ENCODE measurements around the gene ZNRD2.

The ZNRD2 gene

GRCh38 chr11:65545853-65546216, 24.4 kb upstream of the ZNRD2 start:
- TF ChIP-seq, protein P1, sequence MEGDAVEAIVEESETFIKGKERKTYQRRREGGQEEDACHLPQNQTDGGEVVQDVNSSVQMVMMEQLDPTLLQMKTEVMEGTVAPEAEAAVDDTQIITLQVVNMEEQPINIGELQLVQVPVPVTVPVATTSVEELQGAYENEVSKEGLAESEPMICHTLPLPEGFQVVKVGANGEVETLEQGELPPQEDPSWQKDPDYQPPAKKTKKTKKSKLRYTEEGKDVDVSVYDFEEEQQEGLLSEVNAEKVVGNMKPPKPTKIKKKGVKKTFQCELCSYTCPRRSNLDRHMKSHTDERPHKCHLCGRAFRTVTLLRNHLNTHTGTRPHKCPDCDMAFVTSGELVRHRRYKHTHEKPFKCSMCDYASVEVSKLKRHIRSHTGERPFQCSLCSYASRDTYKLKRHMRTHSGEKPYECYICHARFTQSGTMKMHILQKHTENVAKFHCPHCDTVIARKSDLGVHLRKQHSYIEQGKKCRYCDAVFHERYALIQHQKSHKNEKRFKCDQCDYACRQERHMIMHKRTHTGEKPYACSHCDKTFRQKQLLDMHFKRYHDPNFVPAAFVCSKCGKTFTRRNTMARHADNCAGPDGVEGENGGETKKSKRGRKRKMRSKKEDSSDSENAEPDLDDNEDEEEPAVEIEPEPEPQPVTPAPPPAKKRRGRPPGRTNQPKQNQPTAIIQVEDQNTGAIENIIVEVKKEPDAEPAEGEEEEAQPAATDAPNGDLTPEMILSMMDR (IDR thresholded peaks at IDR 0.05), result no peak

GRCh38 chr11:65546217-65546958, 23.9 kb upstream of the ZNRD2 start:
- TF ChIP-seq, protein P1 (IDR thresholded peaks at IDR 0.05), result no peak

DNA sequence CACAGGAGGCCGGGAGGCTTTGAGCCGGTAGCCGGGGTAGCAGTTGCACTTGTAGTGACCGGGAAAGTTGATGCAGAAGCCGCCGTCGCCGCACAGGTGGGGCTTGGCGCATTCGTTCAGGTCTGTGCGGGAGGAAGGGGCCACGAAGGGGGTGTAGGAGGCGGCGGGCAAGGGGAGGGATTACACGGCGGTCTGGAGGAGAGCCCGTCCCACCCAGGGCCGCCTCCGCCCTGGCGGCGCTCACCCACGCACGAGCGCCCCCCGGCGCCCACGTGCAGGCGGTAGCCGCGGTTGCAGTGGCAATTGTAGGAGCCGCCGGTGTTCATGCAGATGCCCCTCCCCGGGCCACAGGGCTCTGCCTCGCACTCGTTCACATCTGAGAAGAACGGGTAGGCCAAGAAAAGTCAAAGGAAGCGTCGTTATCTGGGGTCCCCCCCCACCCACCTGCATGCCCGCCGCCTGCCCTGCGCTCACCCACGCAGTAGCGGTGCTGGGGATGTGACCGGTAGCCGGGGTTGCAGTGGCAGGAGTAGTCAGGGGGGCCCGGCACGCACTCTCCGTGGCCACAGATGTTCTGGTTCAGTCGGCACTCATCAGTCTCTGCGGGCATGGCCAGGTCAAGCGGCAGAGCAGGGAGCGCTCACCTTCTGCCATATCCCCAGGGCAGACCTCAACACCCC, 22.7 kb upstream of the ZNRD2 start:
- TF ChIP-seq, protein P1 (IDR thresholded peaks at IDR 0.05), result no peak

GRCh38 chr11:65548395-65548794, 21.9 kb upstream of the ZNRD2 start:
- TF ChIP-seq, protein P1 (IDR thresholded peaks at IDR 0.05), result no peak

DNA sequence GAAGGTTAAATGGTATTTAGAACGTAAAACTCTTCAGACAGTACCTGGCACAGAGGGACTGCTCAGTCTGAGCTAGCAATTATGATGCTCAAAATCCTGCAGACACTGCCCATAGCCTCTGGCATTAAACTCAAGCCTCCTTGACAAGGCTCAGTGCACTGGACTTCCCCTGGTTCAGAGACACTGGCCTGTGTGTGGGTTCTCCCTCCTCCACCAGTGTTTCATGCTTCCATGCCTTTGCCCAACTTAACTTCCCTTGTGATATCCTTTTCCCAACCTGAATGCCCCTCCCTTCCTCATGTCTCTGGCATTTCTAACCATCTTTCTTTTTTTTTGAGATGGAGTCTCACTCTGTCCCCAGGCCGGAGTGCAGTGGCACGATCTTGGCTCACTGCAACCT, 21.2 kb upstream of the ZNRD2 start:
- TF ChIP-seq, protein P1 (IDR thresholded peaks at IDR 0.05), result no peak

GRCh38 chr11:65551572-65552387, 18.5 kb upstream of the ZNRD2 start:
- TF ChIP-seq, protein P1 (IDR thresholded peaks at IDR 0.05), result peak; percentile 82

GRCh38 chr11:65552388-65552951, 17.8 kb upstream of the ZNRD2 start:
- TF ChIP-seq, protein P1 (IDR thresholded peaks at IDR 0.05), result peak; percentile 24; the same call in 1 of the 2 replicates
